K562 (cell line): ENCODE data around the gene RNF43. TPM values are rescaled to one million over a fixed set of nuclear protein-coding genes. Genes with fewer than 3 reads are reported as not detected.
A peak's percentile ranks its signal among the peaks of the same experiment; 100 is the strongest.

Experiments used
- FOXK2 ChIP-seq, 2 experiments: fragments of 450-650 bp; IDR thresholded peaks in 1 of 2; conservative IDR thresholded peaks in 1 of 2; 2 replicates each; pipeline ENCODE4 v1.6.1; 2016; ENCODE audit warnings: low read depth in 2 of 2, mild to moderate bottlenecking in 1 of 2
- GATA2 ChIP-seq: sonication (generic); formaldehyde crosslinking; IDR thresholded peaks from 2 replicates; pipeline ENCODE4 v1.4.0; 2020; ENCODE audit warnings: mild to moderate bottlenecking, missing genetic modification reagents
- HDAC2 ChIP-seq: fragments of 450-650 bp; IDR thresholded peaks from 2 replicates; pipeline ENCODE4 v1.6.1; 2016; ENCODE audit warnings: mild to moderate bottlenecking
- MGA ChIP-seq: fragments of 450-650 bp; IDR thresholded peaks from 2 replicates; pipeline ENCODE4 v1.6.1; 2016; ENCODE audit warnings: mild to moderate bottlenecking, moderate library complexity
- NCOA2 ChIP-seq, 2 experiments: fragments of 450-650 bp; IDR thresholded peaks; 2 replicates each; pipeline ENCODE4 v1.6.1; 2018; ENCODE audit warnings: mild to moderate bottlenecking in 2 of 2, moderate library complexity in 1 of 2; ENCODE audit not compliant: partially characterized antibody in 2 of 2
- PHF20 ChIP-seq: fragments of 450-650 bp; IDR thresholded peaks from 2 replicates; pipeline ENCODE4 v1.6.1; 2018; ENCODE audit not compliant: partially characterized antibody
- PPARD ChIP-seq: fragments of 250-450 bp; sonication (Bioruptor Pico); IDR thresholded peaks from 2 replicates; pipeline ENCODE4 v1.8.0; 2022; ENCODE audit warnings: inconsistent platforms, mild to moderate bottlenecking, moderate library complexity
- RCOR1 ChIP-seq, 2 experiments: IDR thresholded peaks; 2 replicates each; pipeline ENCODE4 v1.6.1; 2012; ENCODE audit warnings: low read depth in 2 of 2, low read length in 2 of 2, borderline replicate concordance in 1 of 2, improper control_type of control experiment in 1 of 2
- ZBTB34 ChIP-seq: fragments of 250-450 bp; sonication (Bioruptor Pico); IDR thresholded peaks from 2 replicates; pipeline ENCODE4 v1.8.0; 2021; ENCODE audit warnings: mild to moderate bottlenecking, moderate library complexity
- ZBTB7A ChIP-seq: IDR thresholded peaks from 2 replicates; pipeline ENCODE4 v1.6.1; 2011; ENCODE audit warnings: low read depth, mild to moderate bottlenecking, low read length, moderate library complexity, borderline replicate concordance; ENCODE audit not compliant: control insufficient read depth
- ZBTB9 ChIP-seq: fragments of 450-650 bp; formaldehyde crosslinking; IDR thresholded peaks from 2 replicates; pipeline ENCODE4 v1.4.0; 2020; ENCODE audit warnings: mild to moderate bottlenecking, moderate library complexity
- ZNF134 ChIP-seq: fragments of 250-450 bp; sonication (Bioruptor Pico); conservative IDR thresholded peaks from 2 replicates; pipeline ENCODE4 v1.4.0; 2020
- ZNF217 ChIP-seq: sonication (generic); formaldehyde crosslinking; IDR thresholded peaks from 2 replicates; pipeline ENCODE4 v1.8.0; 2022; ENCODE audit warnings: mild to moderate bottlenecking, missing genetic modification reagents
- ZNF79 ChIP-seq: fragments of 250-450 bp; sonication (Bioruptor Pico); IDR thresholded peaks from 2 replicates; pipeline ENCODE4 v1.4.0; 2020; ENCODE audit warnings: low read depth, mild to moderate bottlenecking, moderate library complexity
- polyA plus RNA-seq, 8 experiments: library from polyadenylated mRNA; depleted of rRNA in 4 of 8; stranded (reverse) in 5 of 8; unstranded in 3 of 8; fragments of >200 nt; fragmentation: Nextera tagmentation in 2 of 8; fragmentation: Illumina TruSeq in 1 of 8; extraction: Ambion mirVana in 2 of 8; extraction: Trizol in 1 of 8; gene quantifications; 2 replicates each; pipeline versions ENCODE4 v1.2.1 to v1.2.3, GENCODE V29; 2011 to 2014; ENCODE audit warnings: inconsistent platforms in 1 of 8, missing spikeins in 1 of 8
- total RNA-seq, 7 experiments: library from RNA; depleted of rRNA in 6 of 7; stranded (reverse); fragments of >200 nt in 6 of 7; fragmentation: Illumina TruSeq in 2 of 7; extraction: Trizol in 2 of 7; gene quantifications; 2 replicates each; pipeline versions ENCODE4 v1.2.1 to v1.2.3, GENCODE V29; 2011 to 2021; ENCODE audit warnings: low replicate concordance in 1 of 7

RNF43 gene
- total and polyA plus RNA-seq, 9 of the 15 experiments (the other 6 are each of a cell fraction or from before 2014, with no cell fraction given), result 0.29 to 2.7 (median 1.4) TPM

- TF ChIP-seq ZBTB7A, result no peak
- TF ChIP-seq HDAC2, result peak; percentile 23; the same call in 1 of the 2 replicates
- no peak for TF ChIP-seq ZBTB9
- no peak for TF ChIP-seq PPARD (CRISPR knock-in tag)
- TF ChIP-seq NCOA2 (IDR thresholded peaks at IDR 0.05; ENCODE audit: partially characterized antibody in 2 of 2), result no peak
- no peak for TF ChIP-seq ZNF134 (CRISPR knock-in tag)
- TF ChIP-seq GATA2 (CRISPR knock-in tag), result no peak
- peak; percentile 55 for TF ChIP-seq MGA
- peak in 1 of 2 experiments; percentile 43; a peak in 1 of 4 replicates for TF ChIP-seq RCOR1 (IDR thresholded peaks at IDR 0.05; ENCODE audit: borderline replicate concordance in 1 of 2, low read depth in 2 of 2, low read length in 2 of 2)
- TF ChIP-seq PHF20, result no peak
- TF ChIP-seq ZNF79, result no peak
- TF ChIP-seq FOXK2 (conservative IDR thresholded peaks at IDR 0.05 in 1 of 2, IDR thresholded peaks at IDR 0.05 in 1 of 2; ENCODE audit: low read depth in 2 of 2), result peak in 1 of 2 experiments; percentile 35; a peak in 1 of 4 replicates
- TF ChIP-seq ZBTB34 (CRISPR knock-in tag), result no peak
- TF ChIP-seq ZNF217 (CRISPR knock-in tag), result no peak
Observed at GRCh38 chr17:58412961-58413586, 4.3 kb downstream of the RNF43 start (continued).
